Body of pancreas (tissue), 4 donors: ENCODE measurements around the gene MUS81.

Experiments
- POLR2A ChIP-seq, 3 donors: fragments of 450-650 bp; IDR thresholded peaks; one replicate each; pipeline ENCODE4 v1.6.1; 2016; ENCODE audit warnings: antibody characterized with exemption in 3 of 3, mild to moderate bottlenecking in 2 of 3
- TF ChIP-seq, protein P1 (sequence below), 7 experiments: fragments of 450-650 bp in 4 of 7; fragments of 200-600 bp in 3 of 7; sonication (generic) in 3 of 7; IDR thresholded peaks; one replicate each; pipeline ENCODE4 v1.5.1; 2016 to 2019; ENCODE audit warnings: antibody characterized with exemption in 7 of 7

DNA sequence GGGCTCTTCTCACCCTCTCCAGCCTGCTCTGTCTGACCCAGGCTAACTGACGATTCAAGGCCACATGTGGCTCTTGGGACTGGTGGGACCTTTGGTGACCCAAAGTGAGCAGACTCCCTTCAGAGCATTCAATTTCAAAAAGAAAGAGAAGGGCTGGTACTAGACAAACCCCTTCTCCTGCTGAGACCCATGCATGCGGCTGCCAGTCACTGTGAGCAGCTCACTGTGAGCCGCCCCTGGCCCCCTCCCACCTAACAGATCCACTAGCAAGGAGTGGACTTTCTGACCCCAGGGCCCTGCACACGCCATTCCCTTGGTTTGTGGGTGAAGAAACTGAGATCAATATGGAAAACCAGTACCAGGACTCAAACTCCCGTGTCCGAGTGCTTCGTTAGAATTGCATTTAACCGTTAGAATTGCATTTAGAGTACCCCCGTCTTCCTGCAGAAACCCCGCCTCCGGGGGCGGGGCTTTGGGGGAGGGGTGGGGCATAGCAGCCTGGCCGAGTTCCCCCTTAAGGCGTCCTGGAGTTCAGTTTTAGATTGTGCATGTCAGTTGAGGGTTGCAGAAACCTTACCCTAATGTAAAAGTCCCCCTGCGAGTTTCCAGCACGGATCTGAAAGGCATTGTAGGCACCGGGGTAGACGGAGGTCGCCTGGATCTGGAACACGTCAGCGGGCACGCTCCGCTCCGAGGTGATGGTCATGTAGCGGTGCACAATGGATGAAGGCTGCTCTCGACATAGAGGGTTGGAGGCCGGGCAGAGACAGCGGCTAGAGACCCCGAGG, 7.2 kb downstream of the MUS81 start:
- TF ChIP-seq, protein P1, sequence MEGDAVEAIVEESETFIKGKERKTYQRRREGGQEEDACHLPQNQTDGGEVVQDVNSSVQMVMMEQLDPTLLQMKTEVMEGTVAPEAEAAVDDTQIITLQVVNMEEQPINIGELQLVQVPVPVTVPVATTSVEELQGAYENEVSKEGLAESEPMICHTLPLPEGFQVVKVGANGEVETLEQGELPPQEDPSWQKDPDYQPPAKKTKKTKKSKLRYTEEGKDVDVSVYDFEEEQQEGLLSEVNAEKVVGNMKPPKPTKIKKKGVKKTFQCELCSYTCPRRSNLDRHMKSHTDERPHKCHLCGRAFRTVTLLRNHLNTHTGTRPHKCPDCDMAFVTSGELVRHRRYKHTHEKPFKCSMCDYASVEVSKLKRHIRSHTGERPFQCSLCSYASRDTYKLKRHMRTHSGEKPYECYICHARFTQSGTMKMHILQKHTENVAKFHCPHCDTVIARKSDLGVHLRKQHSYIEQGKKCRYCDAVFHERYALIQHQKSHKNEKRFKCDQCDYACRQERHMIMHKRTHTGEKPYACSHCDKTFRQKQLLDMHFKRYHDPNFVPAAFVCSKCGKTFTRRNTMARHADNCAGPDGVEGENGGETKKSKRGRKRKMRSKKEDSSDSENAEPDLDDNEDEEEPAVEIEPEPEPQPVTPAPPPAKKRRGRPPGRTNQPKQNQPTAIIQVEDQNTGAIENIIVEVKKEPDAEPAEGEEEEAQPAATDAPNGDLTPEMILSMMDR (IDR thresholded peaks at IDR 0.05), result no peak
- TF ChIP-seq POLR2A (IDR thresholded peaks at IDR 0.05), result no peak
